ENCODE data around the gene EDEM1.

GRCh38 chr3:5165698-5166097, 21.8 kb upstream of the EDEM1 start:
- TF ChIP-seq, protein P1, sequence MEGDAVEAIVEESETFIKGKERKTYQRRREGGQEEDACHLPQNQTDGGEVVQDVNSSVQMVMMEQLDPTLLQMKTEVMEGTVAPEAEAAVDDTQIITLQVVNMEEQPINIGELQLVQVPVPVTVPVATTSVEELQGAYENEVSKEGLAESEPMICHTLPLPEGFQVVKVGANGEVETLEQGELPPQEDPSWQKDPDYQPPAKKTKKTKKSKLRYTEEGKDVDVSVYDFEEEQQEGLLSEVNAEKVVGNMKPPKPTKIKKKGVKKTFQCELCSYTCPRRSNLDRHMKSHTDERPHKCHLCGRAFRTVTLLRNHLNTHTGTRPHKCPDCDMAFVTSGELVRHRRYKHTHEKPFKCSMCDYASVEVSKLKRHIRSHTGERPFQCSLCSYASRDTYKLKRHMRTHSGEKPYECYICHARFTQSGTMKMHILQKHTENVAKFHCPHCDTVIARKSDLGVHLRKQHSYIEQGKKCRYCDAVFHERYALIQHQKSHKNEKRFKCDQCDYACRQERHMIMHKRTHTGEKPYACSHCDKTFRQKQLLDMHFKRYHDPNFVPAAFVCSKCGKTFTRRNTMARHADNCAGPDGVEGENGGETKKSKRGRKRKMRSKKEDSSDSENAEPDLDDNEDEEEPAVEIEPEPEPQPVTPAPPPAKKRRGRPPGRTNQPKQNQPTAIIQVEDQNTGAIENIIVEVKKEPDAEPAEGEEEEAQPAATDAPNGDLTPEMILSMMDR (conservative IDR thresholded peaks at IDR 0.05 in 1 of 2, IDR thresholded peaks at IDR 0.05 in 1 of 2; ENCODE audit: extremely low read depth in 1 of 2, insufficient read depth in 1 of 2, low read depth in 1 of 2, low read length in 2 of 2) = no peak
- no peak for TF ChIP-seq EZH2 (IDR thresholded peaks at IDR 0.05; ENCODE audit: borderline replicate concordance, low read length)

Data from mammary epithelial cell (primary cell).